Ramos (cell line): Measurements from ENCODE around the gene TYW5.

Source experiments
- in situ Hi-C: fragments of 300-500 bp; cut with MboI; formaldehyde crosslinking; loops from one replicate; pipeline ENCODE4 v1.14.3; 2022; ENCODE audit warnings: low sequenced_read_pairs; ENCODE audit not compliant: unreplicated experiment

Gene TYW5, protein sequence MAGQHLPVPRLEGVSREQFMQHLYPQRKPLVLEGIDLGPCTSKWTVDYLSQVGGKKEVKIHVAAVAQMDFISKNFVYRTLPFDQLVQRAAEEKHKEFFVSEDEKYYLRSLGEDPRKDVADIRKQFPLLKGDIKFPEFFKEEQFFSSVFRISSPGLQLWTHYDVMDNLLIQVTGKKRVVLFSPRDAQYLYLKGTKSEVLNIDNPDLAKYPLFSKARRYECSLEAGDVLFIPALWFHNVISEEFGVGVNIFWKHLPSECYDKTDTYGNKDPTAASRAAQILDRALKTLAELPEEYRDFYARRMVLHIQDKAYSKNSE

DNA sequence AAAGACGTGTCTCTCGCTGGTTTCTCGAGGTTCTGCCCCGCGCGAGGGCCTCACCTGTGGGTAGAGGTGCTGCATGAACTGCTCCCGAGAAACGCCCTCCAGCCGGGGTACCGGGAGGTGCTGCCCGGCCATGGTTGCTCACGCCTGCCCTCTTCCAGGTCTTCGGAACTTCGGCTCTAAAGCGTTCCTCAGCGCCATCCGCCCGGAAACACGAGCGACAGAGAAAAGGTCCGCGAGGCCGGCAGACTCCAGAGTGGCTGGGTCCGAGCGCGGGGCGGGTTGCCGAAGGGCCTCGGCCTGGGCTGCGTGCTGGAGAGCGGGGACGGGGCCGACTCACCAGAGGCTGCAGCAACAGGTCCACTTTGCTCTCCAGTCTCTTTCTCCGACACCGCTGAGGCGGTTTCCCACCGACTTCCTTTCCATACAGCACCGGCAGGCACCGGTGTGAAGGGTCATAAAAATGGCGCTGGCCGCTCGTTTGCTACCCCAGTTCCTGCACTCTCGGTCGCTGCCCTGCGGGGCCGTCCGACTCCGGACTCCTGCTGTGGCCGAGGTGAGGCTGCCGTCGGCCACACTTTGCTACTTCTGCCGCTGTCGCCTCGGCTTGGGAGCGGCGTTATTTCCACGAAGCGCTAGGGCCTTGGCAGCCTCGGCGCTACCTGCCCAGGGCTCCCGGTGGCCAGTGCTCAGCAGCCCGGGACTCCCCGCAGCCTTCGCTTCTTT is at the start of gene TYW5, which contains the start of gene MAIP1:
Gene TYW5 (minus strand): TSS at position 153 of the 723 bp plus-strand sequence. CDS start 21 bp downstream, at position 132.
Gene MAIP1 (plus strand): TSS at position 244 of the 723 bp plus-strand sequence. CDS start 217 bp downstream, at position 461.
- in situ Hi-C loops, result no loop called here

DNA sequence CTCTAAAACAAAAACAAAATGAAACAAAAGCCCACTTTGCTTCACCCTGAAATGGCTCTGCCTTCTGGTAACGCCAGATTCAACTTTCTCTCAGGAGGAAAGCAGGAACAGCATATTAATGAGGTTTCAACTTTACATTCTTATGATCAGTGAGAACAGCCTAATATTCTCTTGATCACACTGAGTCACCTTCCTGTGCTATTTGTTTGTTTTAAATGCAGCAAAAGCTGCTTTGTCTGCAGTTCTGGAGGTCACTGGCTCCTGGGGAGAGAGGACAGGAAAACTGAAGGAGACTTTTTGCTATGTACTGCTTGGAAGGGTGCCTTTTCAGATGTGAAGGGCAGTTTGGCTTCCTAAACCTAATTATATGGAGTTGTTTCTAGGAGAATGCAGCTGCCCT is 48.2 kb upstream of the TYW5 start:
- in situ Hi-C loops, result no loop called here

DNA sequence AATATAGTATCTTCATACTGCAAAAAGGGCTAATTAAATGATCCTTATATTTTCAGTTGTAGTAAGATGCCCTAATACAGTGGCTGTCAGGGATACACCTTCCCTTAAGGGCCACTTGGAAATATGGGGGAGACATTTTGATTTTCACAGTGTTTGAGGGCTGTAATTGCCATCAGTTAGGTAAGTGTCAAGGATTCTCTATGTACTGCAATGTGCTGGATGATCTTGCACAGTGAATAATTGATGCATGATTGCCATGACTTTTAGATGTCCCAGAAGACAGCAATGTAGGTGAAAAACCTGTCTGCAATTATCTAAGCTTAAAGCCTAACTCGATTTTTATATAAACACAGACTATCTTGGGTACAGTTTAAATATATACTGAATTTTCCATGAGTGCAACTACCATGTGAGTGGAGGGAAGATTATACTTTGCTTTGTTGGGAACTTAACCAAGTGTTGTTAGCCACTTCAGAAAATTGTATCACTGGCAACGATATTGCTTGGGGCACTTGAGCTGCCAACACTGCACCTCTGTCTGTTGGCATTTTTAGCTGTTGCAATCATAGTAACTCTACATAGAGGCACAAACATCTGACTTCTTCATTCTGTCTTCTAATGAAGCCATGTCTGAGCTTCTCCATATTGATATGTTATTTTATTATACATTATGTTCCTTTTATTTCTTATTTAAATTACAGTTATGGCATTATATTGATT is 45.3 kb upstream of the TYW5 start:
- in situ Hi-C loops, result no loop called here

DNA sequence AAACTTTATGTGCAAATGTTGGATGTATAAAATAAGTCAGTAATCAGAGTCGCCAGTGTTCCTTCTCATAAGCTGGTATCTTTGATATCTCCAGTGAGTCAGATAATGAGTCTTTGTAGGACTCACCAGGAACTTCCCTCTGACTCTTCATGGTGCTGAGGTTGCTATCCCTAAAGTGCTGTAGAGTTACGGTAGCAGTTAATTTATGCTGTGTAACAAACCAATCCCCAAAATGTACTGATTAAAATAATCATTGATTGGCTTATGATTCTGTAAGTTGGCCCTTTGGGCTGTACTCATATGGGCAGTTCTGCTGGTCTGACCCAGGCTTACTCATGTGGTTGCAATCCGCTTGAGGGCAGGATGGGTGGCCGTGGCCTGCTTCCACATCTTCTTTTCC is 43.9 kb upstream of the TYW5 start:
- in situ Hi-C loops, result no loop called here

DNA sequence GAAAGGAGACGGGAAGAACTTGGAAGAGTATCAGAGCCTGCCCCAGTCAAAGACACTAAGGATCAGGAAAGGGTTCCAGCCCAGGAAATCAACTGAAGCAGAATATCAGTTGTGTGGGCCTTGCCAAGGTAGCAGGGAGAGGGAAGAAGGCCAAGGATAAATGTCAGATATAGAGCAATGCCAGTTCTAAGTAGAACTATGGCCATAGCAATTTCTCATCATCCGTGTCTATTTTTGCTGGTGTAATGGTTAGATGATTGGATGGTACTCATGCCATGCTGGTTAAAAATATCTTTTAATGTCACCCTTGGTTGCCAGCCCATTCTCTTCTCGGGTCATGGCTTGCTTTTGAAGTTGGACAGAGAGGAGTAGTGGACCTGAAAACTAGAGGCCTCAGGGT is 42.0 kb upstream of the TYW5 start:
- in situ Hi-C loops, result no loop called here

DNA sequence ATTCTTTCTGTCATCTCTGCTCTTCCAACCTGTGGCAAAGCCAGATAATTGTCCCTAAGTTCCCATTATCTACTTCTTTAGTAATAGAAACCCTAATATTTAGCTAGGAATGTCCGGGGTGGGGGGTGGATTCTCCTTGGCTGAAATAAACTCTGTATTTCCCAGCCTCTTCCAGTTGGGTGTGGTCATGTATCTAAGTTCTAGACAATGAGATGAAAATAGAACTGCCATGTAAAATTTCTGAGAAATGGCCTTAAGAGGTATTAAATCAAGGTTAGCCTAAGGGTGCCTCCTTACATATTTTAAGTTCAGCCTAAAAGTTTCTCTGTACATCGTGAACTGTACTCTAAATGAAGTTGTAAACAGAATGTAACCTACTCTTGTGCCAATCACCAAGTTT is 39.6 kb upstream of the TYW5 start:
- in situ Hi-C loops, result no loop called here

DNA sequence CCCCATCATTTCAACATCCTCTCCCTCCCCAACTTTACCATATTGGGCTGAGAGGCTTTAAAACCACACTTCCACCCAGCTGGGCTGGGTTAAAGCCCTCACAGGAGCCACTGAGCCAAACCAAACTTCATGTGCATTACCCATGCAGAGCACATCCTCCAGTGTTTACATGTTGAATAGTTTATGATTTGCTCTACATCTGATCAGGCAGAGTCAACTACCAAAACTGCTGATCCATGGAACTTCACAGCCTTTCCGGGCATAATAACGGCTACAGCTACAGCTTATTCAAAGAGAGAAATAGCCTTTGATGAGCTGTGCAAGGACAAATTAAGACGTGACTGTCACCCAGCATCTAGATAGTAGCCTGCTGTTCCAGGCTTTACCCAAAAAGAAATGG is 39.1 kb upstream of the TYW5 start:
- in situ Hi-C loops, result no loop called here

DNA sequence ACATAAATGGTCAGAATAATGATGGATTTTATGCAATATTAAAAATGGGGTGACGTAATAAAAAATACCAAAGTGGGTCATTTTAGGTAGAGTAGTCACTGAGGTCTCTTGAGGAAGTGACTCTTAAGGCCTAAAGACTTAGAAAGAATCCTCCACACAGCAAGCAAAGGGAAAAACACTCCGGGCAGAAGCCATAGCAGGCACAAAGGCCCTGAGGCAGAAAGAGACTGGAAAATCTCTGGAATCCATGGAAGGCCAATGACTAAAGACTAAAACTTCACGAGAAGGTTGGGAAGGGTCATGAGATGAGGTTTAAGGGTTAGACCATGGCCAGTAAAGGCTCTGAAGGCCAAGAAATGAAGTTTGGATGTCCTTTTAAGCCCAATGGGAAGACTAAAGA is 37.0 kb upstream of the TYW5 start:
- in situ Hi-C loops, result no loop called here

DNA sequence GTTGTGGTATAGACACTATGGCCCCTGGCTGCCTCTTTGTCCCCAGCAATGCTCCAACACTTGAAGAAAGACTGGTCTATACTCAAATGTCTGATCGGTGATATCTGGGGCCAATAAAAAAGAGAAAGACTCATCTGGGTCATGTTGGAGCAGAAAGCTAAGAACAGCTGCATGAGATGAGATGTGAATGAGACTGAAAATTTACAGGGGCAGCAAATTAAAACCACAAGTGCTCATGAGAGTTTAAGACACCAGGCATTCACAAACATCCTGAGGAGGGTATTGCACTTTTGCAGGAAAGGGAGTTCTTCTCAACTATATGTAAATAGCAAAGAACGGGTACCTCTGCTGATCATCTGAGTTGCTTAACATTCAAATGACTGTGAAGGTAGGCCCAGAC is 36.4 kb upstream of the TYW5 start:
- in situ Hi-C loops, result no loop called here

DNA sequence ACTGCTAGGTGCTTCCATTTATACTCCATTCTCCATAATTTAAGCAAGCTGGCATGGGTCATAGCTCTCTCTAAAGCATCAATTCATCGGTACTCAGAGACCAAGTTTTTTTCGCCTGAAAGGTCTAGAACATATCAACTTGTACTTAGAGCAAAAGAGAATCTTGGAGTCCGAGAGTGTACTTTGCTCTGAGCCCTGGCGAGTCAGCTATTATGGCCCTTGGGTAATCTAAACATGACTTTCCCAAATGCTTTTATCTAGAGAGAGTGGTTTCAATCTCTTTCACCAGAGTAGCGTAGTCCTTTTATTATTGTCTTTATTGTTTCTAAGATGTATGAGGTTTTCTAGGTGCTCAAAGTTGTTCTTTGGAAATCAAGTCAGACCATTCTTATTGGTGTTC is 34.5 kb upstream of the TYW5 start:
- in situ Hi-C loops, result loop anchor here (10.0 kb wide), 1 partner anchor 715 kb away; no protein-coding TSS in a partner anchor

DNA sequence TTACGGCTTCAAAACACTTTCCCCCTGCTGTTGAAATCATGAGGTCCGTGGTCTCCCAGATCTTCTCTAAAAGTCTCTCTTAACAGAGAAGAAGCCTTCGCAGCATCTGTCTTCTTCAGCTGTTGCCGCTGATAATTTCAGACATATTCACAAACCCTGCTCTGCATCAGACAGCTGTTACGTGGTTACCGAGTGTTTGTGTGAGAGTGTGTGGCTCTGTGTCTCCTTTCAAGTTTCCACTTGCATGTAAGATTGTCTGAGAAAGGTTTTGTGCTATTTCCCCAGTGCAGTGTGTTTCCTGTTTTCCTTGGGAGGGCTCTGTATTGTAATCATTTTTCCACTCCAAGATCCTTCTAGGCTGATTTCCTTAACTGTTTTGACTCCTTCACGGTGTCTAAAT is 32.9 kb upstream of the TYW5 start:
- in situ Hi-C loops, result loop anchor here (10.0 kb wide), 1 partner anchor 717 kb away; no protein-coding TSS in a partner anchor

DNA sequence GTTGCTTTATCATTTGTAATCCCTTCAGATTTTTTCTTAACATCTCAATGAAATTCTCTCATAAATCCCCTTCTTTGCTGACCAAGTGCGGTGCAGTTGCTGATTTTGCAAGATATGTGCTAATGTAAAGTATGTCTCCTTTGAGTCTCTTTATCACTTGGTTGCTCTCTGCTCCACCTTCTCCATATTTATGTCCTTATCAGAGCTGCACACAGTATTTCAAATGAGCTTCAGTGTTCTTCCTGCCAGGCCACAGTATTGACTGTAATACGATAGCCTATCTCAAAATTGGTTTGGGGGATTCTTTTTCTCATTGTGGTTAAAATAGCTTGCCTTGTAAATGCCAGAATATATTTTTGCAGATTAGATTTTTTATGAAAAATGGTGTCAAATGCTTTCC is 32.3 kb upstream of the TYW5 start:
- in situ Hi-C loops, result loop anchor here (10.0 kb wide), 1 partner anchor 717 kb away; no protein-coding TSS in a partner anchor

DNA sequence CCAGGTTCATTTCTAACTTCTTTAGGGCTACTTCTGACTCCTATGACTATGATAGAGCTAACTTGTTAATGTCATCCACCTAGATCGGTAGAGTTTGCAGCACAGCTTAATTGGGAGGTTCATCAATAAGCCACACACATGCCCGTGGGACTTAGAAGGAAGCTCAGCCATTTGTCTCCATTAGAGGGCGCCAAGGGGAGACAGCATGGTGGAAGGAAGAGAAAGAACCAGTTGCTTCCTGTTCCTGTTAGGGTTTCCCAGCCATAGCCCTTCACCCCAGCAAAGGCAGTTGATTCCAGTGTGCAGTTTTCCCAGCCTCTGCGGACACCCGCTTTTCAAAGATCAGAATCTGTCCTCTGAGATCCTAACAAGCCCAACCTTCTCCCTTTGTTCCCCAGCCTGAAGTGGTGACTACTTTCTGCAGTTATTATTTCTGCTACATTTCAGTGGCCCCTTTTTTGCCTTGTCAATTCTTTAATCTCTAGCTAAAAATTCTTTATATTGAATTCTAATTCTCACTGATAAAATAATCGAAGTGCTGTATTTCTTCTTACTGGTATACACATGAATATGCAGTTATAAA is 30.4 kb upstream of the TYW5 start:
- in situ Hi-C loops, result loop anchor here (10.0 kb wide), 1 partner anchor 719 kb away; no protein-coding TSS in a partner anchor

DNA sequence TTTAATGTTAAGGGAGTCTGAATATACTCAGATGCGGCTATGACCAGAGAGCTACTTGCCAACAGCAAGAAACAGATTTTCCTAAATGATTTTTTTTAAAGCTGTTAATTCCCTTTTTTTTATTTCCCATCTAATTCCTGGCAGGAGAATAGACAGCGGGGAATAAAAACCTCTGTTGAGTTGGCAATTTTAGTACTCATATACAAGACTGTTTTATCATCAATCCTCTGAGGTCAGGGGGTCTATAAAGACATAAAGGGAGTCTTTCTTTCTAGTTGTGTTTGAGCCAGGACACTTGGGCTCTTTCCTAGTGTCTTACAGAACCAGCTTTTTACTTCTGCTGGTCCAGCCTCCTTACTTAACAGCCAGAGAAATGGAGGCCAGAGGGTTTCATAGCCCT is 29.5 kb upstream of the TYW5 start:
- in situ Hi-C loops, result loop anchor here (10.0 kb wide), 1 partner anchor 720 kb away; no protein-coding TSS in a partner anchor

DNA sequence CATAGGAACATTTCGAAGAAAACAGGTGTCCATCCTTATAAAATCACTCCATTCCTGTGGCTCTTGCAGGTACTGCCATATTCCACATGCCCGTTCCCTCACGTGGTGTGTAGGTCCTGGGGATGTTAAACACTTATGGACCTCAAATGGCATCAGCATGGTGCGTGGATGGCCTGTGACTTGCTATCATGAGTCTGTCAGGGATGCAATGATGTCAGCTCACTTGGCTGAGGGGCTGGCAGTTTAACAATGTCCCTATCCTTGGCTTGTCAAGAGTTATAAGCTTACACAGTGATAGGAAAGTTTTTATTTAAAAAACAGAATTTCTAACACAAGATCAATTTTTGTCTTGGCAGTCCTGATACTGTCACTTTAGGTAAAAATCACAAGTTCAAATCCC is 28.9 kb upstream of the TYW5 start:
- in situ Hi-C loops, result loop anchor here (10.0 kb wide), 1 partner anchor 721 kb away; no protein-coding TSS in a partner anchor

DNA sequence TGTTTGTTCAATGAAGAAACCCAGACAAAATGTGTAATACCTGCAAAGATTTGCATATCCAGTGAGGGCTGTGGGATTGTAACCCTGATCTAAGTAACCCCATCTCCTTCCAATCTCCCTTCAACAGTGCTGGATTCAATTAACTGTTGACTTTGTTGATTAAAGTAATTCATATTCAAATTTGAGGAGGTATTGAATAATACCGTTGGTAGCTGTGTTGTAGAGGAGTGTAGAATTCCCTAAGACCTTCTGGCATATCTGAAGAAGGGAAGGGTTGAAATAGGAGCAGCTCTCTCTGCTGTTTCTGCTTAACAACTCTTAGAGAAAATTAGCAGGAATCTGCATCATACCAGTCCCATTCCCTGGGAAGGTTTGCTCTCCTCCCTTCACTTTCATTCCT is 28.2 kb upstream of the TYW5 start:
- in situ Hi-C loops, result loop anchor here (10.0 kb wide), 1 partner anchor 721 kb away; no protein-coding TSS in a partner anchor

DNA sequence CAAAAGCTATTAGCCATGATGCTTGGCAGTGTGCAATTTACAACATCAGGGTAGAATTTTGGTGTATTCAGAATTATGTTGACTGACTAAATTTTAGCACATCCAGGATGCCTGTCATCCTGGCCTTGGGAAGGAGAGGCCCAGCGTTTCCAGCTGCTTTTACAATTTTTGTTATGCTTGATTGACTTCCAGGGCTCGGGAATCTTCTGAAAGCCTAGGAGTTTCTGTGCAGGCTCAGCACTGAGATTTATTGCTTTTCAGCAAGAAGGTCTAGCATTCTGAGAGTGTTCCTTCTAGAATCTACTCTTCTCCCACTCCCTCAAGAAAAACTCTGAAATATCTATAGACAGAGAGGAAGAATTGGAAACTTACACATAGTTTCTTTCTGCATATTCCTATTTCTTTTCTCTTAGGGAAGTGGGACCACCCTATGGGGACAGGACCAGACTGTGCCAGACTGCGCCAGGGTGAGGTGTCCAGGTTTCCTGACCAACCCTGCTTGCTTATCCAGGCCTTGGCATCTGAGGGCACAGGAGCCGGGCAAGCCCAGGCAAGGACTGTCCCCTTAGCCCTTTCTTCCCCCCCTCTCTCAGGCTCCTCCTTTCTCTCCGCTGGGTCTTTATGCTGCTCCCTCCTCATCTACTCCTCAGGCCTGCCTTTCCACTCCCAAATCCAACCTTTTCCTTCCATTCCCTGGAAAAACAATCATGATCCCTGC is 27.0 kb upstream of the TYW5 start:
- in situ Hi-C loops, result loop anchor here (10.0 kb wide), 1 partner anchor 723 kb away; no protein-coding TSS in a partner anchor

DNA sequence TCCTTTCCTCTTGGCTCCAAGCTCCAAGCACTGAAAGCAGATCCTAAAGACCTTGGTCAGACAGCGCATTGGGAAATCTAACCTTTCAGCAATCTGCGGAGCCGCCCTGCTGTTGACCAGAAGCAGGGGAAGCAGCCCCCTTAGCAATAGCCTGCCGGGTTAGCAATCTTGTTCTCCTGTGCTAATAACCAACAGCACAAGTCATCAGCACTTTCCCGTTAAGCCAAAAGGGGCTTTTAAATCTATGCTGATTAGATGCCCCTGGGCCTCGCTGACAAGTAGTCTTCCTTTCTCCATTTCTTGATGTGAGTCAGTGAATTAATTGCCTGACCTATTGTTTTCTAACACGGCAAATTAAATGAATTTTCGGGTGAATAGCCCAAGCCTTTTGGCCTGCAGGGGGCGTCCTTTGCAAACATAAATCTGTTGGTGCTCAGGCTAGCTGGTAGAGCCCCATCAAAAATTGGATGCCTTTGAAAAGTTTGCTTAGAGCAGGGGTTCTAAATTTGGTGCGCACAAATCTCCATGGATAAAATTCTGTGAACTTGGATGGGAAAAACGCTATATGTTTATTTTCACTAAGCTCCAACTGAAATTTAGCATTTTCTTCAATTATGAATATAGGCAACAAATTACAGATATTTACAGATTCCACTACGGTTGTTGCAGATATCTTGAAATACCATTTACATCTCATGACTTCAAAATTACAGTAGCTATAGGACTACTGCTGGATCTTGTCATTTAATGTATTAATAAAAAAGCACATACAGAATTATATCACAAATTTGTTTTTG is 24.7 kb upstream of the TYW5 start:
- in situ Hi-C loops, result loop anchor here (10.0 kb wide), 1 partner anchor 725 kb away; no protein-coding TSS in a partner anchor

DNA sequence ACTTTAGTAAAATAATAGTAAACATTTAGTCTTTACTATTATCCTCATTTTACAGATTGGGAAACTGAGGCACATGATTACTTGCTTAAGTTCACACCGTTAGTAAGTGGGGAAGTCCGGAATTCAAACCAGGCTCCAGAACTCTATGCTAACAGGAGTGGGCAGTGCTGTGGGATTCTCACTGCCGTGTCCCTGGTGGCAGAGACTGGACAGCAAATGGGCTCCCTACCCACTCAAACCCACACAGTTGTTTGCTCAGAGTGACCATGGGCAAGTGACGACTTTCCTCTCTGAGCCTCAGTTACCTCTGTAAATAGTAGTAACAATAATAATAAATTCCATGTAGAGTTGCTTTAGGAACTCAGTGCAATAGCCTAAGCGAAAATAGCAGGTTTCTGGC is 24.1 kb upstream of the TYW5 start:
- in situ Hi-C loops, result no loop called here
